Measurements from ENCODE around the gene PHLDB3. TPM values are rescaled to one million over a fixed set of nuclear protein-coding genes. Genes with fewer than 3 reads are reported as not detected.

The PHLDB3 gene
- total RNA-seq, 2 donors from 2014 or later, result 24.2 to 40.5 TPM

DNA sequence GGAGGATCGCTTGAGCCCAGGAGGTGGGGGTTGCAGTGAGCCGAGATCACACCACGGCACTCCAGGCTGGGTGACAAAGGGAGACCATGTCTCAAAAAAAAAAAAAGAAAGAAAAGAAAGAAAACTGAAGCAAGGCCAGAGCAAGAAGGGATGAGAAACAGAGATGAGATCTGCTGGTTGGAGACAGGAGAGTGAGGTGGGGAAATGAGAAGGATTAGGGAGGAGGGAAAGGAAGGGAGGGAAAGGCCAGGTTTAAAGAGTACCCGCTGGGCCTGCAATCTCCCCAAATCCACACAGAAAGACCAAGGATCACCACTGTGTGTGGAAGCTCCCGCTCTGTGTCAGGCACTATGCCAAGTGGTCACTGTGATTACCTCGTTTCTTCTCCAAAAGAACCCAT is 22.8 kb downstream of the PHLDB3 start:
- Mint-ChIP-seq H3K27ac (no peak overlapping the region), H3K27me3 (no peaks in the 10 kb centered on the region), H3K4me3 (no peak overlapping the region), H3K4me1 (peaks cover 3% of the 10 kb centered on the region), H3K36me3 (ENCODE audit: low read depth) (peaks cover 5% of the 10 kb centered on the region)
- DNase-seq (no peak), ATAC-seq (no peak)
- no peaks in the 10 kb centered on the region for H3K9me3 ChIP-seq (ENCODE audit: control insufficient read depth, low read length, poor library complexity, severe bottlenecking)

DNA sequence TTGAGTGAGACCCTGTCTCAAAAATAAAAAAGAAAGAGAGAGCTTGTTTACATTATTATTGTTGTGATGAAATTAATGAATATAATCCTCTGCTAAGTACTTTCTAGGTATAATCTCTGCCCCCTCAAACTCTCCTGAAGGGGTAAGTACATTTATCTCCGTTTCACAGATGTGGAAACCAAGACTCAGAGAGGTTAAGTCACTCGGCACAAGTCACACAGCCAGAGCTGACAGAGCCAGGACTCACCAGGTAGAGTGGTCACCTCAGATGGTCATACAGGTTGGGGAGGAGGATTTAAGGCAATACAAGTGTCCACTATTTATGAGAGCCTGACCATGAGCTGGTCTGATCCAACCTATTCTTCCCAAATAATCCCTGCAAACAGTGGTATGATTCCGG is 24.0 kb downstream of the PHLDB3 start:
- H3K4me3 Mint-ChIP-seq, result no peak overlapping the region
- no peaks in the 10 kb centered on the region for H3K27me3 Mint-ChIP-seq
- H3K4me1 Mint-ChIP-seq, result peaks cover 3% of the 10 kb centered on the region
- no peak for ATAC-seq
- H3K9me3 ChIP-seq (ENCODE audit: control insufficient read depth, low read length, poor library complexity, severe bottlenecking), result no peaks in the 10 kb centered on the region
- H3K36me3 Mint-ChIP-seq (ENCODE audit: low read depth), result peaks cover 5% of the 10 kb centered on the region
- H3K27ac Mint-ChIP-seq, result peak overlapping the region; percentile 62
- DNase-seq, result no peak

GRCh38 chr19:43479961-43480561 is 24.5 kb downstream of the PHLDB3 start:
- ATAC-seq, result no peak
- Mint-ChIP-seq H3K4me1 (peaks cover 8% of the 10 kb centered on the region), H3K27me3 (no peaks in the 10 kb centered on the region), H3K4me3 (no peak overlapping the region), H3K36me3 (ENCODE audit: low read depth) (peaks cover 5% of the 10 kb centered on the region), H3K27ac (peak overlapping the region; percentile 62)
- no peaks in the 10 kb centered on the region for H3K9me3 ChIP-seq (ENCODE audit: control insufficient read depth, low read length, poor library complexity, severe bottlenecking)
- DNase-seq, result no peak

DNA sequence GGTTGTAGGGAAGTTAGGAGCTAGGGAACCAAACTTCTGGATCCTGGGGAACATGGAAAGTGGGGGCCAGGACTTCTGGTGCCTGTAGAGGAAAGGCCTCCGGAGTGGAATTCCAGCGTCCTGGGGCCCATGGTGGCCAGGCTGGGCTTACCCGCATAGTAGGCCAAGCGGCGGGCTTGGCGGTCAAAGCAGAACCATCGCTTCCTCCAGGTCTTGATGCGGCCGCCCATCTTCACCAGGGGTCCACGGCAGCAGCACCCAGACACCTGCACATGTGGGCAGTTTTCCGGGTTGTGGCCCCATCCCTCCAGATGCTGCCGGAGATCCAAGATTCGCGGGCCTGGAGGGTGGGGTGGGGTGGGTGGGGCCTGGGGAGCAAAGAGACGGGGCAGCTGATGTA is 25.3 kb downstream of the PHLDB3 start:
- H3K4me1 Mint-ChIP-seq, result peaks cover 11% of the 10 kb centered on the region
- H3K36me3 Mint-ChIP-seq (ENCODE audit: low read depth), result peaks cover 5% of the 10 kb centered on the region
- ATAC-seq, result no peak
- no peak for DNase-seq
- H3K9me3 ChIP-seq (ENCODE audit: control insufficient read depth, low read length, poor library complexity, severe bottlenecking), result no peaks in the 10 kb centered on the region
- H3K27me3 Mint-ChIP-seq, result no peaks in the 10 kb centered on the region
- H3K27ac Mint-ChIP-seq, result no peak overlapping the region
- no peak overlapping the region for H3K4me3 Mint-ChIP-seq

DNA sequence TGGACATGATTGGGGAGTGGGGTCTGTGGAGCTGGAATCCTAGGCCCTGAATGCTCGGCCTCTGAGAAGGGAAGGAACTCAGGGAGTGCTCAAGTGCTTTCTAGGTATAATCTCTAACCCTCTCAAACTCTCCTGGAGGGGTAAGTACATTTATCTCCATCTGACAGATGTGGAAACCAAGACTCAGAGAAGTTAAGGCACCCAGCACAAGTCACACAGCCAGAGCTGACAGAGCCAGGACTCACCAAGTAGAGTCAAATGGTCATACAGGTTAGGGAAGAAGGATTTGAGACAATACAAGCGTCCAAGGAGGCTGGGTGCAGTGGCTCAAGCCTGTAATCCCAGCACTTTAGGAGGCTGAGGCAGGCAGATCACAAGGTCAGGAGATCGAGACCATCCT is 26.2 kb downstream of the PHLDB3 start:
- H3K36me3 Mint-ChIP-seq (ENCODE audit: low read depth), result peaks cover 5% of the 10 kb centered on the region
- ATAC-seq (no peak), DNase-seq (no peak)
- H3K27me3 Mint-ChIP-seq, result no peaks in the 10 kb centered on the region
- no peak overlapping the region for H3K4me3 Mint-ChIP-seq
- H3K9me3 ChIP-seq (ENCODE audit: control insufficient read depth, low read length, poor library complexity, severe bottlenecking), result no peaks in the 10 kb centered on the region
- H3K4me1 Mint-ChIP-seq, result peaks cover 11% of the 10 kb centered on the region
- H3K27ac Mint-ChIP-seq, result peak overlapping the region; percentile 89

DNA sequence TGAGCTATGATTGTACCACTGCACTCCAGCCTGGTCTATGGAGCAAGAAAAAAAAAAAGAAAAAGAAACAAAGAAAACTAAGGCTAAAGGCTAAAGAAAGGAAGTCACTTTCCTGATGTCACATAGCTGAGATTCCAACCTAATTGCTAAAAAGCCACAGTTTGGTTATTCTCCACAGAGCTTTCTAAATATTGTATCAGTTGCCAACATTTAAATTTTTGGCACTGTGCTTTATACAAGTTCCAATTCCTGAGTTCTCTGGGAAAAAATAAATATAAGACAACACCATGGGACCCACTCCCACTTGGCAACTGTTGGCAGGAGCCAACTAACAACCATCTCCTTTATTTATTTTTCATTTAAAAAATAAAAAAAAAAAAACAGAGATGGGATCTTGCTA is 27.9 kb downstream of the PHLDB3 start:
- Mint-ChIP-seq H3K4me1 (peaks cover 11% of the 10 kb centered on the region), H3K27ac (no peak overlapping the region), H3K36me3 (ENCODE audit: low read depth) (peaks cover 5% of the 10 kb centered on the region), H3K4me3 (no peak overlapping the region), H3K27me3 (no peaks in the 10 kb centered on the region)
- DNase-seq (no peak), ATAC-seq (no peak)
- H3K9me3 ChIP-seq (ENCODE audit: control insufficient read depth, low read length, poor library complexity, severe bottlenecking), result no peaks in the 10 kb centered on the region

DNA sequence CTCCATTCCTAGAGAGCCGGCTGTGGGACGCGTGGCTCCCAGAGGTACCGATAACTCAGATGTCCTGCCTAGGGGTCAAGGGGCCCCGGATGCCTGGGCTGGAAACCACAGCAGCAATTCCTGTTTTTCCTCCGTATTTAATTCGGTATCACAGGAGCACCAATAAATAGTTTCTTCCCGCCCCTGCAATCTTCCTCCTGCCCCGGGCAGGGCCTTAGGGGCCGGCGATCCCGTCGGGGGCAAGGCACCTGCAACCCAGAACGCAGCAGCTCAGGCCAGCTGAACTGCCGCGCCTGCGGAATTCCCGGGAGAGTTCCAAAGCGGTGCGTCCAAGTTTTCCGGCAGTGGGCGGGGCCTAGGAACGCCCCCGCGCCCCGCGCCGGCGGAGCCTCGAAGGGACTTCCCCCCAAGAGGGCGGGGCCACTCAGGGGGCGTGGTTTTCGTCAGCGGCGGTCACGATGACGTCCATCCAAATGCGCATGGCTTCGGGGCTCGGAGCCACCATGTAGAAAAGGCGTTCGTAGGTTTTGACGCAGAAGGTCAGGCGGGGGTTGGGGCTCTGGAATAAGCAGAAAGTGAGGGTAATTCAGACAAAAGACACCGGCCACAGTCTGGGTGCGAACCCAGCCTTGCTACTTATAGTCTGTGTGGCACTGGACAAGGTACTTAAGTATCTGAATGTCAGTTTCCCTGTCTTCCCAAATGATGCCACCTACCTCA is 29.4 kb downstream of the PHLDB3 start:
- H3K36me3 Mint-ChIP-seq (ENCODE audit: low read depth), result peaks cover 5% of the 10 kb centered on the region
- DNase-seq, result peak; percentile 93 to 96 (median 96)
- peak overlapping the region; percentile 57 for H3K4me3 Mint-ChIP-seq
- peak; percentile 95 for ATAC-seq
- peaks cover 12% of the 10 kb centered on the region for H3K4me1 Mint-ChIP-seq
- no peaks in the 10 kb centered on the region for H3K9me3 ChIP-seq (ENCODE audit: control insufficient read depth, low read length, poor library complexity, severe bottlenecking)
- H3K27ac Mint-ChIP-seq, result peak overlapping the region; percentile 91
- H3K27me3 Mint-ChIP-seq, result no peaks in the 10 kb centered on the region

DNA sequence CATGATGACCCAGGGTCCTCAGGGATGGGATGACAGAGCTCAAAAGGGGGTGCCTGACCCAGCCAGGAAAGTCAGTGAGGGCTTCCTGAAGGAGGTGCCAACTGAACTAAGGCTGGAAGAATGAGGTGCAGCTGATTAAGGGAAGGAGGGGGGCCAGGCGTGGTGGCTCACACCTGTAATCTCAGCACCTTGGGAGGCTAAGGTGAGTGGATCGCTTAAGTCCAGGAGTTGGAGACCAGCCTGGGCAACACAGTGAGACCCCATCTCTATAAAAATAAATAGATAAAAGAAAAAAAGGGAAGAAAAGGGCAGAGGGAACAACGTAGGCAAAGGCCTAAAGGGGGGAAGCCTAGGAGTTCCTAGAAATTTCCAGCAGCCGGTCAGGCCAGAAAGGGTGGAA is 30.1 kb downstream of the PHLDB3 start:
- peaks cover 14% of the 10 kb centered on the region for H3K4me1 Mint-ChIP-seq
- no peak for ATAC-seq
- H3K4me3 Mint-ChIP-seq, result peak overlapping the region; percentile 57
- DNase-seq, result no peak
- peak overlapping the region; percentile 91 for H3K27ac Mint-ChIP-seq
- no peaks in the 10 kb centered on the region for H3K27me3 Mint-ChIP-seq
- peaks cover 5% of the 10 kb centered on the region for H3K36me3 Mint-ChIP-seq (ENCODE audit: low read depth)
- H3K9me3 ChIP-seq (ENCODE audit: control insufficient read depth, low read length, poor library complexity, severe bottlenecking), result no peaks in the 10 kb centered on the region

DNA sequence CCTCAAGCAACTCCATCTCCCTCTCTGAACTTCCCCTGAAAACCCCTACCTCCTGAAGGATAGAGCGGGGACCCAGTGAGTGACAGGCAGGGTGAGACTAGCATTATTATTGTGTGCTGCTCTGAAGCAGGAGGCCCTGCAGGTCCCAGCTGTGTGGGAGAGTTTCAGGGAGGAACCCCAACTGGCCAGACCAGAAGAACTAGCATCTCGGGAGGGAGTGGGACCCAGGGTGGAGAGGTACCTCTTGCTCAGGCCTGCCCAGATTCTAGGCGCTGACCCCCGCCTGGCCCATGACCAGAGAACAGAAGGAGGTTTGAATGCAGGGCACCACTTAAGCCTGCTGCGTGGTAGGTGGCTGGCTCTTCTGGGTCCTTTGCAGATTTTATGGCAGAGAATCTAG is 33.5 kb downstream of the PHLDB3 start:
- H3K4me3 Mint-ChIP-seq, result no peak overlapping the region
- peak overlapping the region; percentile 93 for H3K27ac Mint-ChIP-seq
- H3K4me1 Mint-ChIP-seq, result peaks cover 29% of the 10 kb centered on the region
- H3K9me3 ChIP-seq (ENCODE audit: control insufficient read depth, low read length, poor library complexity, severe bottlenecking), result no peaks in the 10 kb centered on the region
- no peak for ATAC-seq
- H3K36me3 Mint-ChIP-seq (ENCODE audit: low read depth), result no peaks in the 10 kb centered on the region
- H3K27me3 Mint-ChIP-seq, result no peaks in the 10 kb centered on the region
- DNase-seq, result no peak

DNA sequence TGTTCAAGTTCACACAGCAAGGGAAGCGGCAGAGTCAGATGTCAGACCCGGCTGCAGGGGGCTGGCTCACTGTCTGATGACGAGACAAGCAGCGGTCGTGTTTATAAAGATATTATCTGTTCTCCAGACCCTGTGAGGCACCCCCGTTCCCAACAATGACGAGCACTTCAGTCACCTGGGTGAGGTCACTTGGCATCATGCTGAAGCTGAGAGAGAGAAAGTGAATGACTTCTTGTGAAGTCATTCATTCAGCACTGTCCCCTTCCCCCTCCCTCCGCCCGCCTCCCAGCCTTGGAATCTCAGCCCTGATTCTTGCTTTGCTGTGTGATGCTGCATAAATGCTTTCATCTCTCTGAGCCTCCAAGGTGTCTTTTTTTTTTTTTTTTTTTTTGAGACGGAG is 34.3 kb downstream of the PHLDB3 start:
- H3K36me3 Mint-ChIP-seq (ENCODE audit: low read depth), result no peaks in the 10 kb centered on the region
- peak in 1 of 3 donors; percentile 22 for DNase-seq
- ATAC-seq, result peak; percentile 35
- H3K27ac Mint-ChIP-seq, result peak overlapping the region; percentile 93
- H3K27me3 Mint-ChIP-seq, result no peaks in the 10 kb centered on the region
- H3K9me3 ChIP-seq (ENCODE audit: control insufficient read depth, low read length, poor library complexity, severe bottlenecking), result no peaks in the 10 kb centered on the region
- peaks cover 29% of the 10 kb centered on the region for H3K4me1 Mint-ChIP-seq
- H3K4me3 Mint-ChIP-seq, result no peak overlapping the region

GRCh38 chr19:43469160-43469480 is 35.4 kb downstream of the PHLDB3 start:
- H3K9me3 ChIP-seq (ENCODE audit: control insufficient read depth, low read length, poor library complexity, severe bottlenecking), result no peaks in the 10 kb centered on the region
- Mint-ChIP-seq H3K27me3 (no peaks in the 10 kb centered on the region), H3K4me3 (peak overlapping the region; percentile 25), H3K36me3 (ENCODE audit: low read depth) (no peaks in the 10 kb centered on the region), H3K4me1 (peaks cover 30% of the 10 kb centered on the region), H3K27ac (peak overlapping the region; percentile 93)
- ATAC-seq (peak; percentile 83), DNase-seq (no peak)

DNA sequence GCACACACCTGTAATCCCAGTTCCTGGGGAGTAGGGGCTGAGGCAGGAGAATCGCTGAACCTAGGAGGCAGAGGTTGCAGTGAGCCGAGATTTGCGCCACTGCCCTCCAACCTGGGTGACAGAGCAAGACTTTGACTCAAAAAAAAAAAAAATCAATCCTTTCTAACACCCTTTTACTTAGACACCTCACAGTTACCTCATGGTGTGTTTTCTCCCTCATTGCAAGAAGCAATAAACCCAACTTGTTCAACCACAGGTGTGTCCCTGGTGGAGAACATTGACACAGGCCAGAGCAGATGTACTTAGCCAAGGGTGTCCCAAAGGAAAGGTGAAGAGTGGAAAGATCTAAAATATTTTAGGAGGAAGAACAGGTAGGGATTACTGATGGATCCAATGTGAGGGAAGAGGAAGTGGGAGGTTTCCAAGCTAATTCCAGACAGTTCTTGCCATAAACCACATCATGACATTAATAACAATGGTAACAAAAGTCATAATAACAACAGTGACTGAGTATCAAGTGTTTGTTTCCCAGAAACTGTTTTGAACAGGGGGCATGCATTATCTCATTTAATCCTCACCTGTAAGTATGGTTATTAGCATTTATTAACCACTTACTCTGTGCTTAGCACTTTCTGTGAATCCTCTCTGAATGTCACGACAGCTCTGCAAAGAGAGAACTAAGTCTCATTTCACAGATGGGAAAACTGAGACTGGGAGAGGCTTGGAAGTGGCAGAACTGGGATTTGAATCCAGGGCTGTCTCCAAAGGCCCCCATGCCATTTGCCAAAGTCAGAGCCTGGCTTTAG is 36.0 kb downstream of the PHLDB3 start:
- Mint-ChIP-seq H3K4me3 (peak overlapping the region; percentile 53), H3K4me1 (peaks cover 33% of the 10 kb centered on the region), H3K27ac (peak overlapping the region; percentile 93), H3K36me3 (ENCODE audit: low read depth) (no peaks in the 10 kb centered on the region), H3K27me3 (no peaks in the 10 kb centered on the region)
- DNase-seq, result no peak
- no peak for ATAC-seq
- H3K9me3 ChIP-seq (ENCODE audit: control insufficient read depth, low read length, poor library complexity, severe bottlenecking), result no peaks in the 10 kb centered on the region

DNA sequence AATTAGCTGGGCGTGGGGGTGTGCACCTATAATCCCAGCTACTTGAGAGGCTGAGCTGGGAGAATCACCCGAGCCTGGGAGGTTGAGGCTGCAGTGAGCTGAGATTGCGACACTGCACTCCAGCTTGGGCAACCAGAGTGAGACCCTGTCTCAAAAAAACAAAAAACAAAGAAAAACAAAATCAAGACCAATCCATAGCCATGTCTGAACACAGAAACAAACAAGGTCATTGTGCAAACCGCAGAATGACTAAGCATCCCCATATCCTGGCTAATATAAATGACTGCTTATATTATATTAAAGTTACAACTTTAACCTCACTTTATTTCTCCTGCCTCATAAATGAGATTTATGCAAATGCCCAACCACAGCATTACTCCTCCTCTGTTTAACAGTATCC is 36.8 kb downstream of the PHLDB3 start:
- H3K36me3 Mint-ChIP-seq (ENCODE audit: low read depth), result no peaks in the 10 kb centered on the region
- H3K27me3 Mint-ChIP-seq, result no peaks in the 10 kb centered on the region
- no peak for ATAC-seq
- H3K4me3 Mint-ChIP-seq, result peak overlapping the region; percentile 53
- H3K27ac Mint-ChIP-seq, result peak overlapping the region; percentile 93
- DNase-seq, result no peak
- H3K4me1 Mint-ChIP-seq, result peaks cover 36% of the 10 kb centered on the region
- H3K9me3 ChIP-seq (ENCODE audit: control insufficient read depth, low read length, poor library complexity, severe bottlenecking), result no peaks in the 10 kb centered on the region

All from T-helper 17 cell (primary cell).